Measurements from ENCODE around the gene GSTP1.

DNA sequence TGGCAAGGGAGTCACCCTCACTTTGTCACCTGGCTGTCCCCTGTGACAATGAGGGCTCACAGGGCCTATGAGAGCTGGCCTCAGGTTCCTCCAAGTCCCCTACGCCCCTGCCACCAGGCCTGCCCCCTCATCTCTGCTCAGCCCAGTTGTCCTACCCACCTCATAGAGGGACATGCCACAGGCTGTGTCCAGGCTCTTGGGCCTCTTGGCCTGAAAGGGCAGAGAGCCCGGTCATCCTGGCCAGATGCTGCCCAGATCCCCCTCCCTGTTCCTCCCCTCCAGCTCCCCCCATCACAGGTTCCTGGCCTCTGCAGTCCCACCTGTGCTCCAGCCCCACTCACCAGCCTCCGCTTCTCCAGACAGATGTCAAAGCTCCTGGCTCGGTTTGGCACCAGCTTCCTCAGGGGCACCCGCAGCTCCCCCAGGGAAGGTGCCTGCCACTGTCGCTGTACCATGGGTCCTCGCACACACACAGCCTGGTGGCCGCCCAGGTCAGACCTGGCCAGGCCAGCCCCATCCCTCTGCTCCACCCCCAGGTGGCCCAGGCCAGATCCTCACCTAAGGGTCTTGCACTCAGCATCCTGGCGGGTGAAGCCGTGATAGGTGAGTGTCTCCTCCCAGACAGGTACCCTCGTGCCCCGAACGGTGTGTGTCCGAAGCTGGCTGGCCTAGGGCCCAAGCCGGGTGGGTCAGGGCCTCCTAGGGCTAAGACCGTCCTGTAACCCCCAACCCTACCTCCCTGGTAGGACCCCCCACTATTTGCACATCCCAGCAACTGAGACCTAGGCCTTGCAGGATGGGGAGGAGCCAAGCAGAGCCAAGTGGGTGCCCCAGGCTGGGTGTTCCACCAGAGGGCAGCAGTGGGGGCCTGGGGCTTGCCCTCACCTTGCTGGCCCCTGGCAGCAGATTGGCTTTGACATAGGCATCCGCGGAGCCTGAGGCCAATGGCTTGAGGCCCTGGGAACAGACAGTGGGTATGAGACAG lies 31.4 kb downstream of the GSTP1 start:
- TF ChIP-seq EZH2 (IDR thresholded peaks at IDR 0.05) (no peak), POLR2AphosphoS5 (IDR thresholded peaks at IDR 0.05; ENCODE audit: borderline replicate concordance, low read depth, low read length) (no peak)
